GM04503 (cell line): ENCODE data around the gene NR1H3.
"Not testable (repeated sequence)": the region's sequence is repeated elsewhere in the genome, so short reads cannot be mapped to it uniquely, and the experiment has no call there.

Experiments used
- DNase-seq: peaks from one replicate; pipeline ENCODE4 v3.0.0-alpha.2; 2012; ENCODE audit warnings: low read depth

NR1H3 gene

DNA sequence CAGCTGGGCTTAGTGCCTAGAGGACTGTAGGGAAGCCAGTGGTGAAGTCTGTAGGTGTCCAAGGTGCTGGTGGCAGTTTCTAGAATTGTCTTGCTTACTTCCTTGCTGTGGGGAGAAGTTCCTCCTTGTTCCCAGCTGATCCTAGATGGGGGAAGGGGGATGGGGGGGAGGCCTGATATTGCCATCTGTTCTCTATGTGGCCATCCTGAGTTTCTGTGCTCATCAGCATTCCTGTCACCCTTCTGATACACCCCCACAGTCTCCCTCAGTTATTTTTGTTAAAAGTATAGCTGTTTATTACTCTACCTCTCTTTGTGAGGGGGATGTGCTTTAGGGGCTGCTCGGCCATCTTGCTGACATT lies 48.7 kb downstream of the NR1H3 start:
- no peak for DNase-seq

GRCh38 chr11:47308050-47308823 lies 50.4 kb downstream of the NR1H3 start:
- DNase-seq: no peak

DNA sequence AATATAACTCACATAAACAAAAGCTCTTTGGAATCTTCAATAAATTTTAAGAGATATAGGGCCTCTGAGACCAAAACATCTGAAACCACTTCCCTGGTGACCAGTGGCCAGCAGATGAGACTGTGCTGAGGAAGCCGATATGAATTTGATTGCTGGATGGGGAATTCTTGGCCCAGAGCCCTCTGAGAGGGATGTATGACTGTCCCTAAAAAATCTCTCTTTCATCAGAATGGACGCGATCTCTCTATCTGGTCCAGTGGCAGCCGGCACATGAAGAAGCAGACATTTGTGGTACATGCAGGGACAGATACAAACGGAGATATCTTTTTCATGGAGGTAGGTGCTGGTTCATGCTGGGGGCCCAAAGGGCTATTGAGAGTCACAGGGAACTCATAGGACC lies 57.2 kb downstream of the NR1H3 start:
- DNase-seq: peak; percentile 38

DNA sequence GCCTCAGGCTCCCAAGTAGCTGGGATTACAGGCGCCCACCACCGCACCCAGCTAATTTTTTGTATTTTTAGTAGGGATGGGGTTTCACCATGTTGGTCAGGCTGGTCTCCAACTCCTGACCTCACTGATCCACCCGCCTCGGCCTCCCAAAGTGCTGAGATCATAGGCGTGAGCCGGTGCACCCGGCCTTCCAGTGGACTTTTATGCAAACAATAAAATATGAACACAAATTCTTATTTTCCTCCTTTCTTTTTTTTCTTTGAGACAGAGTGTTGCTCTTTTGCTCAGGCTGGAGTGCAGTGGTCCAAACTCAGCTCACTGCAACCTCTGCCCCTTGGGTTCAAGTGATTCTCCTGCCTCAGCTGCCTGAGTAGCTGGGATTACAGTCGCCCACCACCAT lies 58.7 kb downstream of the NR1H3 start:
- not testable (repeated sequence) for DNase-seq

GRCh38 chr11:47317064-47317828 lies 59.5 kb downstream of the NR1H3 start:
- no peak for DNase-seq

DNA sequence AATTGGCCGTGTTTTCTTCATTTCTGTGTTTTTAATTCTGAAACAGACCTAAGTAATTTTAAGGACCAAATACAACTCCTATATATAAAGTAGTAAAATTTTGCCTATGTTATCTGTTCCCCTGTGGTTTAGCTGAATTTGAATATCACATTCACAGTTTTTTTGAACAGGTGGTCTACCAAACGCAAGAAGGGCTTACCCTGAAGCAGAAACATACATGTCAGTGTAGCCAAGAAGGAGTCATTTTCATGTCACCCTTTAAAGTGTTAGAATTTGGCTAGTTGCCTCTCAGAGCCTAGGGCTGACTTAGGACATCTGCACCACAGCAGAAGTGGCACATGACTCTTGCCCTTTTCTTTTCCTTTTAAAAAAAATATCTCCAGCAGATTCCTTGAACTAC lies 60.4 kb downstream of the NR1H3 start:
- DNase-seq: no peak
